Activated CD4-positive, alpha-beta T cell treated with anti-CD3 and anti-CD28 coated beads for 36 hours (primary cell): ENCODE data around the gene KCNK10. TPM values are rescaled to one million over a fixed set of nuclear protein-coding genes. Genes with fewer than 3 reads are reported as not detected.

ENCODE experiments used
- ATAC-seq: fragments of 200-7000 bp; cut with Tn5 transposase; one replicate; pipeline ENCODE4 v1.10.0; 2021; ENCODE audit warnings: mild to moderate bottlenecking, moderate library complexity
- CTCF ChIA-PET: fragments of 350-600 bp; sonication (Branson Sonifier 250); formaldehyde crosslinking; loops from one replicate; lab custom pipeline; 2021; ENCODE audit warnings: antibody characterized with exemption; lab: Charles Lee
- POLR2A ChIA-PET: fragments of 350-600 bp; sonication (Branson Sonifier 250); formaldehyde crosslinking; loops from one replicate; lab custom pipeline; 2021; ENCODE audit warnings: antibody characterized with exemption, inconsistent platforms; lab: Charles Lee
- DNase-seq: peaks from one replicate; pipeline ENCODE4 v3.0.0-alpha.2; 2020
- H3K27ac Mint-ChIP-seq: one replicate; pipeline ENCODE4 v1.8.0; 2021; ENCODE audit warnings: mixed read lengths
- H3K27me3 Mint-ChIP-seq: one replicate; pipeline ENCODE4 v1.8.0; 2021; ENCODE audit warnings: mixed read lengths
- H3K36me3 Mint-ChIP-seq: one replicate; pipeline ENCODE4 v1.8.0; 2021; ENCODE audit warnings: low read depth, mixed read lengths
- H3K4me1 Mint-ChIP-seq: one replicate; pipeline ENCODE4 v1.8.0; 2021; ENCODE audit warnings: mixed read lengths
- H3K4me3 Mint-ChIP-seq: one replicate; pipeline ENCODE4 v1.8.0; 2021; ENCODE audit warnings: mild to moderate bottlenecking, moderate library complexity, mixed read lengths
- H3K9me3 Mint-ChIP-seq: one replicate; pipeline ENCODE4 v1.8.0; 2021; ENCODE audit warnings: low read depth, mixed read lengths
- intact Hi-C, 2 experiments: fragments of 100-400 bp; cut with DNase I in 1 of 2; cut with micrococcal nuclease in 1 of 2; formaldehyde crosslinking; loops; one replicate each; pipeline versions ENCODE4 v1.14.2 to v1.15.1; 2022 to 2024; cut with DNase I, micrococcal nuclease
- total RNA-seq, 2 experiments: library from RNA; stranded (reverse); gene quantifications; one replicate each; pipeline ENCODE4 v1.2.3, GENCODE V29; 2021

KCNK10 gene
- total RNA-seq, 2 experiments from 2014 or later: not detected

DNA sequence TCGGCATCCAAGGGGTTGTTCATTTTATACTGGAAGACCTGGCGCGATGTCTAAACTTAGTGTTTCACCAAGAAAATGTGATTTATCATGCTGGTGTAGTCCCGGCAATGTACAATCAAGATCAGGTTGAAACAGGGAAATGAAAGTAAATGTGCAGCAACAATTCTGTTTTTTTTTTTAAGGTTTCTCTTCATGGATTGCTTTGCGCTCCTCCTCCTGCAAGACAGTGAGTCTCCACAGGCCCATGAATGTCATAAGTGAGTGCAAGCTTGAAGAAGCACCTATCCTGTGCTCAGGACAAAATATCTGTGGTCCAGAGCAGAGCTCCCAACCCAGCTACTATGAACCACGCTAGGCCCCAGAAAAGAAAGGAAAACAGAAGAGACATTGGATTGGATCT is 143.4 kb downstream of the KCNK10 start:
- Mint-ChIP-seq H3K36me3 (no peaks in the 10 kb centered on the region), H3K4me3 (no peak overlapping the region), H3K4me1 (peaks cover 5% of the 10 kb centered on the region), H3K27ac (no peak overlapping the region), H3K27me3 (no peaks in the 10 kb centered on the region), H3K9me3 (no peaks in the 10 kb centered on the region)
- DNase-seq (no peak), ATAC-seq (no peak)
- intact Hi-C loops: loop anchor here in 1 of 2 experiments (10.0 kb wide), 1 partner anchor 375 kb away; the partner anchor contains the start of gene PTPN21
- CTCF ChIA-PET: interaction anchor here (1.1 to 3.5 kb wide), 3 partner anchors 11 to 234 kb away, joined by 3 to 15 read pairs (median 14); no protein-coding TSS in a partner anchor
- POLR2A ChIA-PET: no interaction called here

- no peak for ATAC-seq
- no peaks in the 10 kb centered on the region for H3K9me3 Mint-ChIP-seq
- H3K36me3 Mint-ChIP-seq: no peaks in the 10 kb centered on the region
- CTCF ChIA-PET: interaction anchor here (0.7 to 3.1 kb wide), 6 partner anchors 17 to 230 kb away, joined by 3 to 79 read pairs (median 4); no protein-coding TSS in a partner anchor
- H3K27ac Mint-ChIP-seq: no peak overlapping the region
- DNase-seq: no peak
- POLR2A ChIA-PET: no interaction called here
- peaks cover 7% of the 10 kb centered on the region for H3K27me3 Mint-ChIP-seq
- H3K4me1 Mint-ChIP-seq: no peaks in the 10 kb centered on the region
- no peak overlapping the region for H3K4me3 Mint-ChIP-seq
- intact Hi-C loops: no loop called here
Measured at GRCh38 chr14:88170333-88170732, 152.7 kb downstream of the KCNK10 start.

- H3K4me3 Mint-ChIP-seq: no peak overlapping the region
- ChIA-PET POLR2A (interaction anchor here (0.6 to 0.7 kb wide), 2 partner anchors 174 to 282 kb away, joined by 3 to 5 read pairs; no protein-coding TSS in a partner anchor), CTCF (interaction anchor here (0.5 to 3.1 kb wide), 28 partner anchors 9 to 369 kb away, joined by 3 to 79 read pairs (median 4); partner anchors contain the start of genes GPR65 and SPATA7)
- no peaks in the 10 kb centered on the region for H3K4me1 Mint-ChIP-seq
- no peaks in the 10 kb centered on the region for H3K9me3 Mint-ChIP-seq
- no peak overlapping the region for H3K27ac Mint-ChIP-seq
- ATAC-seq: peak; percentile 91
- intact Hi-C loops: loop anchor here (1.0 to 5.0 kb wide), 3 partner anchors 156 to 223 kb away; partner anchors contain the start of gene GPR65 (in 1 of the 2)
- DNase-seq: peak; percentile 69
- H3K27me3 Mint-ChIP-seq: peaks cover 7% of the 10 kb centered on the region
- H3K36me3 Mint-ChIP-seq: no peaks in the 10 kb centered on the region
Measured at GRCh38 chr14:88168498-88169165, 154.4 kb downstream of the KCNK10 start.

GRCh38 chr14:88168025-88168424 is 155.0 kb downstream of the KCNK10 start:
- DNase-seq: no peak
- H3K36me3 Mint-ChIP-seq: no peaks in the 10 kb centered on the region
- POLR2A ChIA-PET: interaction anchor here (0.6 kb wide), 1 partner anchor 281 kb away, joined by 3 read pairs; no protein-coding TSS in a partner anchor
- no peaks in the 10 kb centered on the region for H3K4me1 Mint-ChIP-seq
- no peak for ATAC-seq
- H3K27me3 Mint-ChIP-seq: peaks cover 7% of the 10 kb centered on the region
- H3K9me3 Mint-ChIP-seq: no peaks in the 10 kb centered on the region
- intact Hi-C loops: loop anchor here (1.0 to 5.0 kb wide), 3 partner anchors 155 to 223 kb away; partner anchors contain the start of gene GPR65 (in 1 of the 2)
- H3K4me3 Mint-ChIP-seq: no peak overlapping the region
- CTCF ChIA-PET: interaction anchor here (0.8 to 3.1 kb wide), 17 partner anchors 8 to 369 kb away, joined by 3 to 79 read pairs (median 4); partner anchors contain the start of gene SPATA7
- H3K27ac Mint-ChIP-seq: no peak overlapping the region

- Mint-ChIP-seq H3K4me3 (no peak overlapping the region), H3K9me3 (no peaks in the 10 kb centered on the region), H3K27me3 (peaks cover 5% of the 10 kb centered on the region), H3K27ac (no peak overlapping the region), H3K36me3 (no peaks in the 10 kb centered on the region), H3K4me1 (no peaks in the 10 kb centered on the region)
- DNase-seq (no peak), ATAC-seq (no peak)
- intact Hi-C loops: loop anchor here in 1 of 2 experiments (5.0 kb wide), 1 partner anchor 159 kb away; the partner anchor contains the start of gene GPR65
- ChIA-PET CTCF (interaction anchor here (1.4 kb wide), 1 partner anchor 221 kb away, joined by 7 read pairs; no protein-coding TSS in a partner anchor), POLR2A (no interaction called here)
Measured at GRCh38 chr14:88166616-88167015, 156.5 kb downstream of the KCNK10 start.

DNA sequence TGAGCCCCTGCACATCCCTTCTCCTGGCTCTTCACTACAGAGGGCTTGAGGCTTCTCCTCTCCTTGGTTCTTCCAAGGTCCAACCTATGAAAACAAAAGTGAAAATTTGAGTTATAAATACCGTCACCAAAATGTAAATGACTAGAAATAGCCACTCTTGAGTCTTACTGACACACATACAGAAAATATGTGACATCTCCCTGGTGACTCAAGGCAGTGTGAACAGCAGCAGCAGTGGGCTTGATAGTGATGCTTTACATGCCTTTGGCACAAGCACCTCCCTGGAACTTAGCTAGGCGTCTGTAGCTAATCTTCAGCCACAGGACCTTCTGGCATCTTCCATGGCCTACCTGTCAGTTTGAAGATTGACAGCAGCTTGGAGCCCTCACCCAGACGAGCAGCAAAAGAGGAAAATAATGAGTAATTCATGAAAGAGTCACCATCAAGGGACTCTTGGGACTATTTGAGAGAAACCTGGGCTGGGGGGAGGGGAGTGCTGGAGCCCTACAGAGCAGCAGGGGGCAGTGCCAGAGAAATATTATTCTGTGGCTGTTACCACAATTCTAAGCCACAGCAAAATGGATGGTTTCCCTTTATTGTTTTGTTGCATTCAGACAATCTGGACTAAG is 158.0 kb downstream of the KCNK10 start:
- Mint-ChIP-seq H3K27ac (no peak overlapping the region), H3K36me3 (no peaks in the 10 kb centered on the region), H3K9me3 (no peaks in the 10 kb centered on the region), H3K4me1 (no peaks in the 10 kb centered on the region), H3K27me3 (peaks cover 6% of the 10 kb centered on the region), H3K4me3 (no peak overlapping the region)
- POLR2A ChIA-PET: no interaction called here
- intact Hi-C loops: loop anchor here in 1 of 2 experiments (5.0 kb wide), 1 partner anchor 158 kb away; the partner anchor contains the start of gene GPR65
- CTCF ChIA-PET: interaction anchor here (1.1 kb wide), 1 partner anchor 220 kb away, joined by 3 read pairs; no protein-coding TSS in a partner anchor
- ATAC-seq: peak; percentile 58
- peak; percentile 34 for DNase-seq

DNA sequence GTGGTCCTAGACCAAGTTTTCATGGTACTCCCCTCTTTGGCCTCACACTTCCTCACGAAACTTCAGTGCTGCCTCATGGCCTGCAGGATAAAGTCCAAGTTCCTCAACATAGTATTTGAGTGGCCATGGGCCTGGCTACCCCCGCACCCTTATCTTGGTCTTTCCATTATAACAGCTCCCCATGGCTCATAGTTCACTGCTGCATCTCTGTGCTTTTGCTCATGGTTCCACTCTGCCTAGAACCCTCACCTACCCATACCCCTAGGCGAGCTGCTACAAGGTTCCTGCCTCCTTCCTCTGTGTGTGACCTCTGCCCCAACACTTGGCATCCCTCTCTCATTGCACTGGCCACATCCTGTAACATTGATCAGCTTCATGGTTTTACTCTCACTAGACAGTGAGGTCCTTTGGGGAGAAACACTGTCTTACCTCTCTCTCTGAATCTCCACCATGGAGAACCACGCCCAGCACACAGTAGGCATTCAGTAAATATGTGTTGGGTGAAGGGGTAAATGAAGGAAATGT is 159.3 kb downstream of the KCNK10 start:
- DNase-seq (no peak), ATAC-seq (no peak)
- Mint-ChIP-seq H3K9me3 (no peaks in the 10 kb centered on the region), H3K36me3 (no peaks in the 10 kb centered on the region), H3K27ac (no peak overlapping the region), H3K4me1 (no peaks in the 10 kb centered on the region), H3K27me3 (peaks cover 5% of the 10 kb centered on the region), H3K4me3 (no peak overlapping the region)
- ChIA-PET POLR2A (no interaction called here), CTCF (interaction anchor here (1.1 kb wide), 1 partner anchor 219 kb away, joined by 3 read pairs; no protein-coding TSS in a partner anchor)
- intact Hi-C loops: no loop called here

- Mint-ChIP-seq H3K27ac (no peak overlapping the region), H3K27me3 (peaks cover 5% of the 10 kb centered on the region), H3K4me3 (no peak overlapping the region), H3K4me1 (no peaks in the 10 kb centered on the region), H3K36me3 (no peaks in the 10 kb centered on the region), H3K9me3 (no peaks in the 10 kb centered on the region)
- ChIA-PET CTCF (no interaction called here), POLR2A (no interaction called here)
- intact Hi-C loops: no loop called here
- no peak for ATAC-seq
- no peak for DNase-seq
Measured at GRCh38 chr14:88156127-88156526, 166.9 kb downstream of the KCNK10 start.

DNA sequence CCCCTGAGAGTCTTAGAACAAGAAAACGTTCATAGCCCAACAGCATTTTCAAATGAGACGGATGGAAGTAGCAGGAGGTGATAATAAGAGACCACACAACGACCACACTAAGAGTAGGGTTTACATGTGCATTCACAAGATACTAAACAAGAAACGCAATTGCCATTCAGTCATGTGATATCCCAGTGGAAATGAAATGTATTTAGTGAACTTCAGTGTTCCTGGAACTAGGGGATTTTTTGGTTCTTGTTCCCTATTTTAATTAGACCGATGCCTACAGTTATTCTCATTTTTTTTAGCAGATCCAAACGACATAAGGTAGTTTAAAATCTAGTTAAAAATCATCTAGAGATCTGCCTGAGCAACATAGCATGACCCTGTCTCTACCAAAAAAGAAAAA is 168.1 kb downstream of the KCNK10 start:
- Mint-ChIP-seq H3K27ac (no peak overlapping the region), H3K4me1 (no peaks in the 10 kb centered on the region), H3K36me3 (no peaks in the 10 kb centered on the region), H3K9me3 (no peaks in the 10 kb centered on the region), H3K27me3 (peaks cover 3% of the 10 kb centered on the region), H3K4me3 (no peak overlapping the region)
- ATAC-seq (no peak), DNase-seq (no peak)
- intact Hi-C loops: no loop called here
- ChIA-PET CTCF (no interaction called here), POLR2A (no interaction called here)

GRCh38 chr14:88154321-88154720 is 168.7 kb downstream of the KCNK10 start:
- Mint-ChIP-seq H3K27me3 (peaks cover 3% of the 10 kb centered on the region), H3K36me3 (no peaks in the 10 kb centered on the region)
- no peak for ATAC-seq

More at GRCh38 chr14:88154321-88154720, 168.7 kb downstream of the KCNK10 start:
- ChIA-PET CTCF (interaction anchor here (1.2 kb wide), 1 partner anchor 209 kb away, joined by 4 read pairs; no protein-coding TSS in a partner anchor), POLR2A (no interaction called here)
- no peak overlapping the region for H3K4me3 Mint-ChIP-seq
- no peak for DNase-seq
- no peaks in the 10 kb centered on the region for H3K4me1 Mint-ChIP-seq
- no peaks in the 10 kb centered on the region for H3K9me3 Mint-ChIP-seq
- no peak overlapping the region for H3K27ac Mint-ChIP-seq
- intact Hi-C loops: no loop called here
